ENCODE data around the gene FAM3A. TPM values are rescaled to one million over a fixed set of nuclear protein-coding genes. Genes with fewer than 3 reads are reported as not detected.

The FAM3A gene
- total RNA-seq, 1 donor from 2014 or later = 29.6 TPM

DNA sequence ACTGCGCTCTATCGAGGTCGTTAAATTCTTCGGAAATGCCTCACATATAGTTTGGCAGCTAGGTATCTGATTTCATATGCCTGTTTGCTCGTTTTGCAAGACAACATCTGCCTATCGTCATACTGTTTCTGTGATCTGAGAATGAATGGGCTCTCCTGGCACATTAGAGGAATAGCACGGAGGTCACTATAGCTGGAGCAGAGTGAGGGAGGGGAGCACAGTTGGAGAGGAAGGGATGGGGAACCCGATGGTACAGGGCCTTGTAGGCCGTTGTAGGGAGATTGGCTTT, 31.9 kb upstream of the FAM3A start:
- TF ChIP-seq, protein P1, sequence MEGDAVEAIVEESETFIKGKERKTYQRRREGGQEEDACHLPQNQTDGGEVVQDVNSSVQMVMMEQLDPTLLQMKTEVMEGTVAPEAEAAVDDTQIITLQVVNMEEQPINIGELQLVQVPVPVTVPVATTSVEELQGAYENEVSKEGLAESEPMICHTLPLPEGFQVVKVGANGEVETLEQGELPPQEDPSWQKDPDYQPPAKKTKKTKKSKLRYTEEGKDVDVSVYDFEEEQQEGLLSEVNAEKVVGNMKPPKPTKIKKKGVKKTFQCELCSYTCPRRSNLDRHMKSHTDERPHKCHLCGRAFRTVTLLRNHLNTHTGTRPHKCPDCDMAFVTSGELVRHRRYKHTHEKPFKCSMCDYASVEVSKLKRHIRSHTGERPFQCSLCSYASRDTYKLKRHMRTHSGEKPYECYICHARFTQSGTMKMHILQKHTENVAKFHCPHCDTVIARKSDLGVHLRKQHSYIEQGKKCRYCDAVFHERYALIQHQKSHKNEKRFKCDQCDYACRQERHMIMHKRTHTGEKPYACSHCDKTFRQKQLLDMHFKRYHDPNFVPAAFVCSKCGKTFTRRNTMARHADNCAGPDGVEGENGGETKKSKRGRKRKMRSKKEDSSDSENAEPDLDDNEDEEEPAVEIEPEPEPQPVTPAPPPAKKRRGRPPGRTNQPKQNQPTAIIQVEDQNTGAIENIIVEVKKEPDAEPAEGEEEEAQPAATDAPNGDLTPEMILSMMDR (IDR thresholded peaks at IDR 0.05; ENCODE audit: unreplicated experiment) = no peak
- peaks cover 7% of the 10 kb centered on the region for H3K36me3 Mint-ChIP-seq (ENCODE audit: low read depth, unreplicated experiment)
- H3K27me3 Mint-ChIP-seq (ENCODE audit: unreplicated experiment) = peaks cover 6% of the 10 kb centered on the region
- H3K4me3 Mint-ChIP-seq (ENCODE audit: unreplicated experiment) = peak overlapping the region; percentile 96
- no peak for DNase-seq (ENCODE audit: low spot score)
- peaks cover 11% of the 10 kb centered on the region for H3K4me1 Mint-ChIP-seq (ENCODE audit: unreplicated experiment)
- H3K27ac Mint-ChIP-seq (ENCODE audit: unreplicated experiment) = peak overlapping the region; percentile 96
- no peaks in the 10 kb centered on the region for H3K9me3 Mint-ChIP-seq (ENCODE audit: unreplicated experiment)

- DNase-seq (ENCODE audit: low spot score) = peak; percentile 77
- peak within 1 kb of the TSS; percentile 96 for H3K27ac Mint-ChIP-seq (ENCODE audit: unreplicated experiment)
Observed at GRCh38 chrX:154547245-154548027, 31.4 kb upstream of the FAM3A start, which contains the start of gene IKBKG. Gene IKBKG (plus strand): TSS chrX:154547620. CDS start chrX:154552003, 4,383 bp downstream.

DNA sequence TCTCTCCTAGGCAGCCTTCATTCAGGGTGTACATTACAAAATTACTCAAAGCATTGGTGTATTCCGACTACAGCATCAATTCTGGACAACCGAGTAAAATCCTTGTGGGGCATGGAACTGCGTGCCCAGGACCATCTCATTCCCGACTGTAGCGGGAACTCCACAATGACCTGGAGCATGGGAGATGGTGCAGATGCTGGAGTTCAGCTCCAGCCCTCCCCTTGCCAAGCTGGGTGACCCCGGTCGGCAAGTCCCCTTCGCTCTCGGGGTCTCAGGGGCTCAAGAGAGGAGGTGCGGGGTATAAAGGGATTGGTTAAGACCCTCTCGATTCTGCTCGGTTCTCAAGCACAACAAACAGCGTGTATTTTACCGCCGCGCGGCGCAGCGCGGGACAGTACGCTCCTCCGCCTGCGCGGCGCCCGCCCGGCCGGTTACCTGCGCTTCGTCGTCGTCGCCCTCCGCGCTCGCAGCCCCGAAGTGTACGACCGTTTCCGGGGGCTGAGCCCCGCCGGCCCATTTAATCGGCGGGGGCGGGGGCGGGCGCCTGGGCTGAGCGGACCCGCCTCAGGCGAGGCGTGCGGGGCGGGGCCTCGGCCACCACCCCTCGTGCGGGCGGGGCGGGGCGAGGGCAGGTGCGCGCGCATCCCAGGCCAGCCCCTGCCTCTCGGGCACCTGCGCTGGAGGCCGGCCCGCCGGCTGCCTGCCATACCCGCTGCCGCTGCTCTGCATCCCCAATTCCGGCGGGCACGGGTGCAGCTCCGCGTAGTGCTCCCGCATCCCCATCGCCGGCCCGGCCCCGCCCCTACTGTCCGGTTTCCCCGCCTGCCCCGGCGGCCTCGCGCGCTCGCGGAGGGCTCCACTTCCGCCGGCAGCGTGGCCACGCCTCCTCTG, 30.6 kb upstream of the FAM3A start, which contains the start of gene G6PD:
Gene G6PD, minus strand, starts transcription at position 493 of the 891 bp plus-strand sequence. CDS start 691 bp downstream, outside the sequence.
- Mint-ChIP-seq H3K9me3 (ENCODE audit: unreplicated experiment) (no peaks in the 10 kb centered on the region), H3K36me3 (ENCODE audit: low read depth, unreplicated experiment) (peaks cover 7% of the 10 kb centered on the region), H3K4me3 (ENCODE audit: unreplicated experiment) (peak within 1 kb of the TSS; percentile 96), H3K4me1 (ENCODE audit: unreplicated experiment) (peaks cover 11% of the 10 kb centered on the region), H3K27ac (ENCODE audit: unreplicated experiment) (peak within 1 kb of the TSS; percentile 96), H3K27me3 (ENCODE audit: unreplicated experiment) (peaks cover 6% of the 10 kb centered on the region)
- TF ChIP-seq, protein P1 (IDR thresholded peaks at IDR 0.05; ENCODE audit: unreplicated experiment) = no peak
- DNase-seq (ENCODE audit: low spot score) = peak; percentile 72

More at GRCh38 chrX:154547245-154548027, 31.4 kb upstream of the FAM3A start, which contains the start of gene IKBKG:
- Mint-ChIP-seq H3K4me1 (ENCODE audit: unreplicated experiment) (peaks cover 11% of the 10 kb centered on the region), H3K27me3 (ENCODE audit: unreplicated experiment) (peaks cover 6% of the 10 kb centered on the region), H3K9me3 (ENCODE audit: unreplicated experiment) (no peaks in the 10 kb centered on the region), H3K36me3 (ENCODE audit: low read depth, unreplicated experiment) (peaks cover 7% of the 10 kb centered on the region), H3K4me3 (ENCODE audit: unreplicated experiment) (peak within 1 kb of the TSS; percentile 96)
- TF ChIP-seq, protein P1 (IDR thresholded peaks at IDR 0.05; ENCODE audit: unreplicated experiment) = no peak

DNA sequence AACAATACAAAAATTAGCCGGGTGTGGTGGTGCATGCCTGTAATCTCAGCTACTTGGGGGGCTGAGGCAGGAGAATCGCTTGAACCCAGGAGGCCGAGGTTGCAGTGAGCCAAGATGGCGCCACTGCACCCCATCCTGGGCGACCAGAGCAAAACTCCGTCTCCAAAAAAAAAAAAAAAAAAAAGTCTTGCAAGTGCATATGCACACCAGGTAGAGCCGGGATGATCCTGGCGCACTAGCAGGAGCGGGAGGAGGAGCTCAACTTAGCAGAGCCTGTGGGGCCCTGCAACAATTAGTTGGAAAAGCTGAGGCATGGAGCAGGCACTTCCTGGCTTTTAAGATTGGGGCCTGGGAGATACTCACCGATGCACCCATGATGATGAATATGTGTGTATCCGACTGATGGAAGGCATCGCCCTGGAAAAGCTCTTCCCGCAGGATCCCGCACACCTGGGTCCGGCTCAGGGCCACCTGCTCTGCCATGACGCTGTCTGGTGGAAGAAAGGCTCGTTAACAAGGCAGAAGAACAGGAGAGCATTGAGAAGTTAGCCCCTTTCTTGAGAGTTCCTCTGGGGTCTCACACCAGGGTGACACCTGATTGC, 29.7 kb upstream of the FAM3A start:
- DNase-seq (ENCODE audit: low spot score) = no peak
- peaks cover 11% of the 10 kb centered on the region for H3K4me1 Mint-ChIP-seq (ENCODE audit: unreplicated experiment)
- TF ChIP-seq, protein P1 (IDR thresholded peaks at IDR 0.05; ENCODE audit: unreplicated experiment) = no peak
- peaks cover 7% of the 10 kb centered on the region for H3K36me3 Mint-ChIP-seq (ENCODE audit: low read depth, unreplicated experiment)
- peak overlapping the region; percentile 81 for H3K4me3 Mint-ChIP-seq (ENCODE audit: unreplicated experiment)
- peaks cover 6% of the 10 kb centered on the region for H3K27me3 Mint-ChIP-seq (ENCODE audit: unreplicated experiment)
- no peak overlapping the region for H3K27ac Mint-ChIP-seq (ENCODE audit: unreplicated experiment)
- no peaks in the 10 kb centered on the region for H3K9me3 Mint-ChIP-seq (ENCODE audit: unreplicated experiment)
